ENCODE measurements around the gene NCOA7. TPM values are rescaled to one million over a fixed set of nuclear protein-coding genes. Genes with fewer than 3 reads are reported as not detected.

The NCOA7 gene
- total RNA-seq, 1 experiment from 2014 or later = 9.4 TPM

GRCh38 chr6:125948455-125948854, 157.7 kb downstream of the NCOA7 start:
- no CpG with 5 or more reads among the region's 3 CpGs for WGBS (ENCODE audit: extremely low coverage, insufficient read length, low lambda C conversion rate)
- no peaks in the 10 kb centered on the region for H3K23me2 ChIP-seq (ENCODE audit: insufficient read length, low read depth, low read length, poor library complexity, severe bottlenecking)
- TF ChIP-seq CTCF (conservative IDR thresholded peaks at IDR 0.05) = no peak

More at GRCh38 chr6:125948455-125948854, 157.7 kb downstream of the NCOA7 start:
- Mint-ChIP-seq H3K27me3 (ENCODE audit: low read depth) (peaks cover 3% of the 10 kb centered on the region), H3K4me3 (no peak overlapping the region), H3K9me3 (peaks cover 5 to 11% of the 10 kb centered on the region in 2 experiments; a peak in 3 of 5 replicates), H3K4me1 (peaks cover 2 to 8% of the 10 kb centered on the region in 2 experiments; a peak in 2 of 4 replicates), H3K36me3 (ENCODE audit: insufficient read depth in 1 of 3, low read depth in 3 of 3) (peaks cover 0 to 6% (median 0%) of the 10 kb centered on the region in 3 experiments; a peak in 3 of 7 replicates), H3K27ac (no peak overlapping the region)
- Histone ChIP-seq H4K8ac (replicated peaks; ENCODE audit: insufficient read length, low read depth, low read length) (no peak overlapping the region), H3K4me1 (ENCODE audit: insufficient read depth, low read length) (no peaks in the 10 kb centered on the region), H3T11ph (ENCODE audit: low read length) (no peak overlapping the region), H2AK5ac (ENCODE audit: insufficient read length, low read length) (no peak overlapping the region), H4K5ac (ENCODE audit: insufficient read length, low read depth, low read length) (no peak overlapping the region), H3K9me3 (ENCODE audit: control insufficient read depth, low read depth, low read length) (no peaks in the 10 kb centered on the region), H3K56ac (ENCODE audit: insufficient read length, low read depth, low read length) (no peak overlapping the region), H2BK15ac (ENCODE audit: low read depth, low read length) (no peak overlapping the region), H3K4ac (ENCODE audit: low read depth, low read length) (no peak overlapping the region), H3K23ac (ENCODE audit: insufficient read length, low read depth, low read length) (no peak overlapping the region), H3K9ac (ENCODE audit: extremely low read depth, insufficient read length, low read length) (no peak overlapping the region), H3K4me2 (ENCODE audit: insufficient read depth, insufficient read length, low read length) (no peak overlapping the region), H3K14ac (ENCODE audit: insufficient read depth, low read length) (no peak overlapping the region), H2AFZ (ENCODE audit: low read length) (no peak overlapping the region), H4K20me1 (ENCODE audit: control insufficient read depth, insufficient read depth, insufficient read length) (no peaks in the 10 kb centered on the region), H3K79me1 (ENCODE audit: insufficient read depth, low read depth, low read length, poor library complexity, severe bottlenecking) (no peaks in the 10 kb centered on the region), H3K79me2 (ENCODE audit: insufficient read depth, low read length) (no peaks in the 10 kb centered on the region), H4K91ac (ENCODE audit: insufficient read length, low read depth, low read length) (no peak overlapping the region), H2BK5ac (ENCODE audit: insufficient read length, low read length) (no peak overlapping the region), H3K27me3 (ENCODE audit: insufficient read depth, low read length) (no peaks in the 10 kb centered on the region), H2BK20ac (ENCODE audit: low read depth, low read length, poor library complexity, severe bottlenecking) (no peak overlapping the region), H2BK120ac (ENCODE audit: low read depth, low read length, poor library complexity, severe bottlenecking) (no peak overlapping the region), H2BK12ac (ENCODE audit: insufficient read length, low read depth, low read length) (no peak overlapping the region), H3K27ac (ENCODE audit: insufficient read length, low read depth, low read length) (no peak overlapping the region), H3K18ac (ENCODE audit: insufficient read length, low read depth, low read length) (no peak overlapping the region)
- no peak for DNase-seq
